ENCODE data around the gene KLF2.

Gene KLF2

DNA sequence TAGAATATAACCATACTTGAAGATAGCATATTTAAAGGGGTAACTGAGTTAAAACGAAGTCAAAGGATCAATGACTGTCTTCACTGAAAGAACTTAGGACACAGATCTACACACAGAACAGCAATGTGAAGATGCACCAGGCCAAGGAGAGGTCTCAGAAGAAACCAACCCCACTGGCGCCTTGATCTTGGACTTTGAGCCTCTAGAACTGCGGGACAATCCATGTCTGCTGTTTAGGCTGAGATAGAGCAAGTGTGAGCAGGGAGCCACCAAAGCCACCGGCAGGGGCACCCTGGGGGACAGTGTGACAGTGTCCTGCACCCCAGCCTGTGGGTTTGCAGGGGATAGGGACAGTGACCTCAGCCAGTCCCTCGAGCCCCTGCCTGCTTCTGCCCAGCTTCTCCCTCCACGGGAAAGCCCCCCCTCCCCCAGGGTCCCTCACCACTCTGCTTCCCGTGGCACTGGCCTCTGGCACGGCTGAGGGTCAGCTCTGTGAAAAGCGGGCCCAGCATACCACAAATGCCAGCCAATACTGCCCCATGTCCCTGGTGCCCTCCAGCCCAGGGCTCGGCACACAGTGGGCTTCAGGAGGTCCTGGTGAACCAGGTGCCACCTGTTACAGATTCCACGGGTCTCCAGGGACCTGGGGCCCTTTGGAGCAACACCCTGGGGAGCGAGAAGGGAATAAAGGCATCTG, 40.8 kb downstream of the KLF2 start:
- no peak for DNase-seq

DNA sequence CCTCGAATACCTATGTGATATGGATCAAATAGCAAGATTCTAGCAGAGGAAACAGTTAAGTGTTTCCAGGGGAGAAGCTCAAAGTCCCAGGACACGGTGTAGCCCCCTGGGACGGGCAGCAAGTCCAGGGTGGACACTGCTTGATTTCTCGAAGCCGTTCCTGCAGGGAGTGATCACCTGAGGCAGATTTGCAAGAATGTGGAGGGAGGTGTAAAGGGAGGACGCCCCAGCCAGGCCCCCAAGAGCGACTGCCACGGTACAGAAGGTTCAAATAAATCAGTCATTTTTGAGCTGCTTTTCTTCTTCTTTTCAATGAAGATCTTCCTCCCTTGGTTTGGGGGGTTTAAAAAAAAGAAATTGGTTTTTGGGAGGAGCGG, 41.4 kb downstream of the KLF2 start:
- no peak for DNase-seq

DNA sequence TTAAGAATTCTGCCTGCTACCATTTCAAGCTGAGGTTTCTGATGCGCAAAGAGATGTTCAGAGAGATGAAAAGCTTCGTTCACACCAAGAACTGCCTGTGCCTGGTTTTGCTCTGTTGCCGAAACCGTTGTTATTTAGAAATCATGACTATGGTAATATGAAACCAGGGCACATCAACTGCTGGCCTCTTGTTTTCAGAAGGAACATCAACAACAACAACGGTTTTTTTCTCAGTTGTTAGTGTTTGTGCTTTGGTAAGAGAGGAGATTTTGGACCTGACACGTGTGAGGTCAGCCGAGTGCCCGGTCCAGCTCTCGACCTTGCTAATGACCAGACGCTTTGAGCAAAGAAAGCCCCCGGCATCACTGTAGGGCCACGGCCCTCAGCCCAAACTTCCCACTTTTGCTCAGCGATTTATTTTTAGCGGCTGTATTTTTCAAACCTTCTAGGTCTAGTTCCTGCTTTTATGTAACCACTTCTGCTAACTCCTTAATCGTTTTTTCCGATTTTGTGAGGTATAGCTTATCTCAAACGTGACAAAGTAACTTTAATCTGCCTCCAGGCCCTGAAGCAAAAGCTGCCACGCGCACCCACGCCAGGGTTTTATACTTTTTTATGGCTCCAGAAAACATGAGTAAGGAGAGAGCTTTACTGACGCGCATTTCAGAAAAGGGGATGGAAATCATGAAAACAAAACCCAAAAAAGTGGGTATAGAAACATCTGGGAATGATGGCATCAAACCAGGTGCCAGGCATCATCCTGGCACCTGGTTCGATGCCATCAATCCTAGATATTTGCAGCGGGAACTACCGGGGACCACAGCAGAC, 42.0 kb downstream of the KLF2 start:
- DNase-seq: no peak

DNA sequence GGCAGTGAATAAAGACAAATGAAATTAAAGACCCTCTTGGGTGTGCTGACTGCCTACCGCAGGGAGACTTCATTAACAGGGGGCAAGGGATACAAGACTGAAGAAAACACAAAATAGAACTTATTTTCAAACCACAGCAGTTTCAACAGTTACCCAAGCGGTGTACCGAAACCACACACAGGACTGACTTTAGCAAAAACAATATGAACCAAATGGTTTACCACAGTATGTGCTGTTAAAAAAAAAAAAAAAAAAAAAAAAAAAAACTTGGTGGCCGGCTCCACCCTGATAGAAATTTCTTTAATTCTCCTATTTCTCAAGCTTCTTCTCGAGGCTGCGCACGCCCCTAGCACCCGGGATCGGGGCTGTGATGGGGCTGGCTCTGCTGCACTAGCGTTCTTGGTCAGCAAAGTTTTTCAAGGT, 42.6 kb downstream of the KLF2 start:
- DNase-seq: peak in 2 of 4 experiments; percentile 28

DNA sequence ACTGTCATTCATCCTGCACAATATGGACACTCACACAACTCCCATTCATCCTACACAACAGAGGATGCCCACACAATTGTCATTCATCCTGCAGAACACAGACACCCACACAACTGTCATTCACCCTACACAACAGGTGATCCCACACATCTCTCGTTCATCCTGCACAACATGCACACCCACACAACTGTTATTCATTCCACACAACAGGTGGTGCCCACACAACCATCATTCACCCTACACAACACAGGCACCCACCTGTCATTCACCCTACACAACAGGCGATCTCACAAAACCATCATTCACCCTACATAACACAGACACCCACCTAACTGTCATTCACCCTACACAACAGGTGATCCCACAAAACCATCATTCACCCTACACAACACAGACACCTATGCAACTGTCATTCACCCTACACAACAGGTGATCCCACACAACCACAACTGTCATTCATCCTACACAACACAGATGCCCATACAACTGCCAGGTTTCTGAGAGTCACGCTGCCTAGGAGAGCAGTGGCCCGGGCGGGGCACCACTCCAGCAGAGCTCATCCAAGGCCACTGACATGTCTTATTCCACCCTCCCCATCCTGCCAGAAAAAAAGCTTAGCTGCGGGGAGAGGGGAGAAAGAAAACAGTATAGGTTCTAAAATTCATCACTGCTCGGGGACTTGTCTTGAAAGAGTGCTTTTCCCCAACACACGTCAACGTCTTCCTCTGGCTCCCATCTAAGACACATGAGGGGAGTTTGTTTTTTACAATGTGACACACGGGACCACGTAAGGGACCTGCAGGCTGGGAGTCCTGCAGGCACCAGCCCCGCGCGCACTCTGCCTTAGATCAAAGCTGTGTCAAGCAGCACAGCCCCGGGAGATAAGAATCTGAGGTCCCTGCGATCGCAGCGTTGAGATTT, 44.0 kb downstream of the KLF2 start:
- DNase-seq: peak in 2 of 4 experiments; percentile 51

DNA sequence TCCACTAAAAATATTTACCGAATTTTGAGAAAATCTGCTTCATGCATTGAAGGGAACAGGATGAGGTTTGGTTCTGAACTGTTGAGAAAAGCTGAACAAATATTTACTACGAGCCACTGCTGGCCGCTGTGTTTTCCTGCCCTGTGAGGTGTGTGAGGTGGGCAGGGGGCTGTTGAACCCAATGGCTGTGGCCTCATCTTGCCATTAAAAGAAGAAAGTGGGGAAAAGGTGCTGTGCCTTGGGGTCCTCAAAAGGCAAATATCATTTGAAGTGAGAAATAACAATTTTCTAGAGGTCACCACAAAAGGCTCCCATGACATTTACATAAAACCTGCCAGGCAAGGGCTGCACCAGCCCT, 44.7 kb downstream of the KLF2 start:
- no peak for DNase-seq

DNA sequence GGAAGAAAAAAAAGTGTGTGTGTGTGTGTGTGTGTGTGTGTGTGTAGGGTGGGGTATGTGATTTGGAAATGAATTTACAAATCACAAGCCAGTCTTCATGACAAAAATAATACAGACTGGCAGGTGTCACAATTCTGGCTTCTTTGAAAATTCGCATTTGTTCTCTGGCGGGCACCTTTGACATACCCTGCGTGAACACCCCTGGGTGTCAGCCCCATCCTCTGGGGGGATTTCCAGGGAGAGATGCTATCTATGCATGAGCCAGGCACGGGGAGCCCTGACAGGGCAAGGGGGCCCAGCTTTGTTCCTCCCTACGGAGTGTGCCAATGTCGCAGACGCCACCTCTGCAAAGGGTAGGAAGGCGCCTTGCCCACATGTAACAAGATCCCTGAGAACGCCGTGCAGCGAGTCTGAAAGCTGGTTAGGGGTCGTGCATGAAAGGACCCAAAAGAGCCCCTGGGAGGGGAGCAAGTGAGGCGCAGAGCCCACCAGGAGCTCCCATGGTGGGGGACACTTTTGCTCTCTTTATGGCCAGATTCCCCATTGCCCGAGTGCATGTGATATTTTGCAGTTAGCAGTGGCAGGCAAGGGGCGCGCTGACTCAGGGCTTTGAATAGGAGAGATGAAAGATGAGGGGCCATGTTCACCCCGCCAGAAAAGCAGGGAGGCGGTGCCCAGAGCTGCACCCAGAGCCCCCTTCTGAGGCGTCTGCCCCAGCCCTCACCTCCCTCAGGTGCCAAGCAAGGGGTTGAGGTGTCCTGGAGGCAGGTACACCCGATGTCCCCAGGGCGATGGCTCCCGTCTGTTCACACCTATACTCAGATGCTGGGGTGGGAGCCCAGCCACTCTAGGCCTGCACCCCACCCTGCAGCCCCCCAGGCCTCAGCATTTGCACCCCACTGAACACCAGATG, 45.3 kb downstream of the KLF2 start:
- DNase-seq: peak in 2 of 4 experiments; percentile 28 to 33

DNA sequence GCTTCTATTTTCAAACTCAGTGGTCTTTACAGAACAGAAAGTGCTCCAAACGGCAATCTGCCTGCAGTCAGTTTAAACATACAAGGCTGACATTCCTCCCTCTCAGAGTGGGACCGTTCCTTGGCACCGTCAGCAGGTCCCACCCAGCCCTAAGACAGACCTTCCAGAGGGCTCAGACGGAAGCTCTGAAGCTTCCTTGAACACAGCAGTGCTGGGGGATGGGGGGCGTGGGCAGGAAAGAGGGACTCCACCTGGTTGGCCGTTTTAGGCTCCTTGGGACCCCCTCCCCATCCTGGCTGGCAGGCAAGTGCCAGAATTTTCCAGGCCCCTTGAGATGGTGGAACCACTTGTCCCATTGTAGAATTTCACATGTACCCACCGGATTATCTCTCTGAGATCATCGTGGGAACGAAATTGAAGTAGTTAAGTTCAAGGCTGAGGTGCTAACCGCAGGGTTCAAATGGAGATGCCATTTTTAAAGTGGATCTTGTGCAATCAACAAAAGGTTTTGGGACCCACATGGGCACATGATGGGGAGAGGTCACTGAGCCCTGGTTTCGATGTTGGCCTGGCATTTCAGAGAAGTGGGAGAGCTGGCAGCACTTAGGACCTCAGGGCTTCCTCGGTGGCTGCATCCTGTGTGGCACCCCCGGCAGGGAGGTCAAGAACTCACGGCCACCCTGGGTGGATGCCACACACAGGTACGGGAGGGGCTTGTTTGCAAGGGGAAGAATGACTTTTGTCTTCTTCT, 46.2 kb downstream of the KLF2 start:
- DNase-seq: no peak

DNA sequence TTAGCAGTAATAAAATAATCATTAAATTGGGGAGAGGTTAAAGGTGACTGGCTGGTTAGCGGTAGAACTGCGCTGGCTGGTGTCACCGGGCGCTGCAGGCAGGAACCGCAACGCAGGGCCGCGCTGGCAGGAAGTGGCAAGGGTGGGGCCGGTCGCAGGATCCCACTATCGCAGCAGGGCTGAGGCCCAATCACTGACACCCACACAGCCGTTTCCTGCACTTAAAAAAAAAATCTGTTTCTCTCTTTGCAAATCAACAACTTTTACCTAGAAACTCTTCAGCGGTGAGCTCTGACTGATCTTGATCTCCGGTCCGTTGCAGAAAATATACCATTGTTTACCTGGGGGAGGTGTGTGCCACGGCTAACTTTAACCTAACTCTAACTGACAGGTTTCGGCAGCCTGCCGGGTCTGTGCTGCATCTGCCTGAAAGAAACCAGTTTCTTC, 46.9 kb downstream of the KLF2 start:
- DNase-seq: peak; percentile 56 to 89 (median 73)

DNA sequence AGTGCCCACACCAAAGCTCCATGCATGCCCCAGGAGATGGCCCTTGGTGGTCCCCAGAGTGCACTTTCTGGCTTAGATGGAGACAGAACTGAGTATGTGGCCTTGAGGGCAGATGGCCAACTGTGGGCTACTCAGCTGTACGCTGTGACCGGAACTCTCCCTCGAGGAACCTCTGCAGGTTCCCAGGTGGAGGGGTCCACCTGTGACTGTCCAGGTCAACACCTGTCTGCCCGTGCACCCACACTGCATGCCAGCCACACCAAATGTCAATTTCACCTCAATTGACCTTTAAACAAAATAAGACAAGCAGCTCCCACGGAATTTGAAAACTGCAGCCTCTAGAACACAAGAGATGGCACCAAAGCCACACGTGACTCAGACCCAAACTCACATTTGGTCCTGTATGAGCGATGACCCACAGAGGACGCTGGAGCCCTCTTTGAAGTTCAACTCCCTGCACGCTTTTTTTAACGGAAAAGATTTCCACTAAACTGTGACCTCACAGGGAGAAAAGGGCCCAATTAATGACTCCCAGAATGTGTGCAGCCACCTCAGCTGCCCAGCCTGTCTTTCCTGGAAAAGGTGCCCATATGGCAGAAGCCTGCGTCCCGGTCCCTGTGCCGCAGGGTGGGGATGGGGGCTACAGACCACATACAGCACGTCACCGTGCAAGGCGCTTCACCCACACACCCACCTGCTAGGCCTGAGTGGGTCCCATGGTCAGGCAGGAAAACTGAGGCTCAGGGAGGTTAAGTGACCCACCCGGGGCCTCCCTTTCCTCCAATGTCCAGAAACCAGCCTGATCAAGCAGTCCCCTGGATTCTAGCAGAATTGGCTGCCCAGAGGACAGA, 47.7 kb downstream of the KLF2 start:
- no peak for DNase-seq

DNA sequence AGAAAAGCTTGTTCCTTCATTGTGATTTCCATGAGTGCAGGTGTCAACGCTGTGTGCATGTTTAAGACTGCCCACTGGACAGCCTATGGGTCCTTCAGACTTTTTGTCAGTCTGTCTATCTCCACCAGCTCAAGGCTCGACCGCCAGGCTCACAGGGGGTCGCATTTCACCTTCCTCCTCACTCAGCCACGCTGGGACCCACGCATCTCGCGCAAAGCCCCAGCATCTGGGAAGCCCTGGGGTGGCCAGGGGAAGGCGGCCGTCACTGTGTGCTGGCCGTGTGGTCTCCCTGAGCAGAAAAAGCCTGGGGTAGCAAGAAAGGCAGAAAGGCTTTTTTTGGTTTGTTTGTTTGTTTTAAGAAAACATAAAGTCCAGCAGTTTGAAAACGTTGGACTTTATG, 48.5 kb downstream of the KLF2 start:
- no peak for DNase-seq

DNA sequence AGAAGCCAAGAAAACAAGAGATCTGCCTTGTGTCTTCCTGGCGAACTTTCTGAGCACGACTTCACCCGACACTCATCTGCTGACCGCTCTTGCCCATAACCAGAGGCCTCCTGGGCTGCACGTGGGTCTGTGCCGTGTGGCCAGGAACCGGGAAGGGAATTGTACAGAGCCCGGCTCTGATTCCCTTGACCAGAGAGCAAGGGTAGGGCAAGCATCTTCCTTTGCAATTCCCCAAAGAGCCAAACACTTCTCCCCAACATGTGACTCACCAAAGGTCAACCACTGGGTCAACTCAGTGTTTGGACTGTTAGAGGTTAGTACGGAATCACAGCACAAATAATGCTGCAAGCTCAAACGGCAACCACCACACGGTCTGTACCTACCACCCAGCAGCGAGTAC, 48.9 kb downstream of the KLF2 start:
- DNase-seq: no peak

DNA sequence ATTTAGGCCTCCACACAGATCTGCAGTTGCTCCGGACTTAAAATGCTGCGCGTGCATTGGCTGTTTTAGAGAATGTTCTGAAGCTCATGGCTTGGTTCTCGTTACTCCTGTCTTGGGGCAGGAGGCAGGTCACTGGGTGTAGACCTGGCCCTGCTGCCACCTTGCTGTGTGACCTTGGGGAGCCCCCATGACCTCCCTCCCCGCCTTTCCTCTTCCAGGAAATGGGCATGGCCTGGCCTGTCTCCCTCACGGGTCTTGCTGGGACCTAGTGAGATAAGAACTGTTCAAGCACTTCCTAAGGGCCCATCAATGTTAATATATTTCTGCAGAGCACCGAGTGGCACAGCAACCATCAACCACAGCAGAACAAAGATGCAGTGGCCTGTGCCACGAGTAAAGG, 49.4 kb downstream of the KLF2 start:
- no peak for DNase-seq

DNA sequence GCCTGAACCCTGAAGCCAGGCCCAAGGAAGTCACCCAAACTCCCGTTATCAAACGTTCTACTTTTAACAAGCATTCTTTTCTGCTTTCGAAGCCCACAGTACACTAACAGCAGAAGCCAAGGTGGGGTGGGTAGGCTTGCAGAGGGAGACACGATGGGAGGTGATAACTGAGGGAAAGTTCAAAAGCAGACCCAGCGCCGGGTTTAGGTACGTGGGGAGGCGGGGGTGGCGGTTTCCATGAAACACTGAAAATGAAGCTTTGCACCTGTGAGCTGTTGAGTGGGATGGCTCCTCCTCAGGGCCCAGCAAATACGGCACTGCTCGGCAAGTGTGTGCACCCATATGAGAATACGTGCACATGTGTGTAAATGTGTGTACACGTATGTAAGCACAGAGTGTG, 49.8 kb downstream of the KLF2 start:
- DNase-seq: no peak

DNA sequence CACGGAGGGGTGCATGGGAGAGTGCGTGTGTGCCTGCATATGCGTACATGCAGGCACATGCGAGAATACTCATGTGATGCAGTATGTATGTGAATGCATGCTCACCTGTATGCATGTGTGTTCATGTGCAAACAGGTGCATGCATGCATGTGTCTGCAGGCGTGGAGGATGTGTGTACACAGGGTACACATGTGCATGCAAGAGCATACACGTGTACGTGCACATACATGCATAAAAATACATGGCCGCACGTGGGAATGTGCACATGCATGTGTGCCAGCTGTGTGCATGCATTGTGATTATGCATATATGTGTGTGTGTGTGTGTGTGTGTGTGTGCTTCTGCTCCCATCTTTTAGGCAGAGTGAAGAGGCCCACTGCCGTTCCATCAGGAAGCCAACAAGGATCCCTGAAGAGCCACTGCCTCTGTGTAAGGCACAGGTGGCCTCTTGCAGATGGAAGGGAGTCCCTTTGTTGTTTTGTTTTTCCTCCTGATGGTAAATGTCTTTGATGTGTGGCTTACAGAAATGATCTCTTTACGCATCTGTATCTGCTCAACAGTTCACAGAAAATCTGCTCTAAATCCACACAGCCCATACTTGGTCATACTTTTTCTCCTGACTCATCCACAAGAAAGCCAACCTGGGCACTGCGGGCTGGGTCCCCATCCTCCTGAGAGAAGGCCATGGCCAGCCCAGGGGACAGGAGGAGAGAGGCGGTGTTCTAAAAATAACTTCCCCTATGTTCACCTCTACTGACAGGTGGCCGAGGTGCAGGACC, 50.7 kb downstream of the KLF2 start:
- DNase-seq: no peak

DNA sequence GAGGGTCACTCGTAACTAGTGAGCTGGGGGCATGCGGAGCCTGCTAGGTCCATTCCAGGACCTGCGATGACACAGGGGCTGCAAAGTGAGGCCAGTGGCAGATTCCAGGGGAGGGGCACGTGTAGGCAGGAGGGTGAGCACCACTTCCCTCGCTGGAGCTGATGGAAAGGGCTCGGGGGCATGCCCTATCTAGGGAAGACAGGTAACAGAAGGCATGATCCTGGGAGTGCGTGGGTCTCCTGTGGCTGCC, 51.2 kb downstream of the KLF2 start:
- no peak for DNase-seq

DNA sequence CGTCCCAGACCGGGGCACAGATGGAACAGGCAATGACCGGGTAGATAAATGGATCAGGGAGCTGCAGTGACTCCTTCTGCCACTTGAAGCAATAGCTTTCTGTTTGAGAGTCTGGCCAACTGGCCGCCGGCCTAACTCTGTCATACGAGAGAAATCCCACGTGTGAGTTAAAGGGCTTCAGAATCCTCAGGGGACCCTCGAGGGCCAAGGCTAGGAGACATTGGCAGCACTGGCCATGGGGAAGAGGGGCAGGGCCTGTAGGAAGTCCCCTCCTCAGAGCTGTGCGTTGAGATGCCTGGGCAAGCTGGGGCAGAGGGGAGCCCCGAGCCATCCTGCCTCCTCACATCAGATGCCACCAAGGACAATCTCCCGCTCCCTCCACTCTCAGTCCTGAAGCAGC, 51.6 kb downstream of the KLF2 start:
- DNase-seq: no peak

DNA sequence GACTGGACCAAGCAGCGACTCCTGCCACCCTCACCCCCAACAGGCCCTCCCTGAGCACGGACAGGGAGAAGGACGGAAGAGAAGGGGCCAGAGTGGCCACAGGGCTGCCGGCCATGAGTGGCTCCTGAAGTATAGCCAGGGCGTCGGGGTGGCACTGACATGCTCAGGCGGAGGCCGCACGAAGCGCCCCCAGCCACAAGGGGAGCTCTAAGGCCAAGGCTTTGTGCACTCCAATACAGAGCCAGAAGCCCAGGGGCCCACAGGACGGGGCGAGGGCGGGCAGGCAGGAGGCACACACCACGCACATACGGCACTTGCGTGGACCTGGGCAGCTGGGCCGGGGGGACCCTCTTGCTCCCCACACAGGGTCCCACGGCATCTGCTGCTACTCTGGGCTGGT, 52.0 kb downstream of the KLF2 start:
- peak in 2 of 4 experiments; percentile 15 to 35 for DNase-seq

DNA sequence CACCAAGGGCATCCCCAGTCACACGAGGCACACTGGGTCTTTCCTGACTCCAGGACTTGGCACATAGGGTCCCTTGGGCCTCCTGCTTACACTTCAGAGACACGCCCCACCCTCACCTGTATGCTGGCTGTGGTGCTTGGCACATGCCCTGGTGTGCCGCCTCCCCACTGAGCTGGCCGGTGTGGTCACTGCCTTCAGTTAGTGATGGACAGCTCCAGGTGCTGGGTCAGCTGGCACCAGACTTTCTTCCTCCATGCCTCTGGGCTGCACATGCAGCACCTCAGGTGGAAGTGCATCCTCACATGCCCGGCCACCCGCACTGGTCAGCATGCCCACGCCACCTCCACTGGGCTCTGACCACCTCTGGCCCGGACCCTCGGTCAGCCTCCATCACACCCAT, 52.9 kb downstream of the KLF2 start:
- no peak for DNase-seq

Data from activated CD4-positive, CD25-positive, alpha-beta regulatory T cell (primary cell).